ENCODE measurements around the gene HOMER2. TPM values are rescaled to one million over a fixed set of nuclear protein-coding genes. Genes with fewer than 3 reads are reported as not detected.

The HOMER2 gene
- total RNA-seq, 1 donor, result 11.6 TPM

- Histone ChIP-seq H3K4me2 (ENCODE audit: insufficient read depth, low read length) (no peak overlapping the region), H3K9me3 (ENCODE audit: low read depth, low read length) (no peaks in the 10 kb centered on the region), H4K20me1 (ENCODE audit: insufficient read depth, low read length) (no peaks in the 10 kb centered on the region), H3K79me2 (ENCODE audit: insufficient read depth, low read length) (no peaks in the 10 kb centered on the region), H3K27ac (ENCODE audit: low read depth, low read length) (no peak overlapping the region), H3K27me3 (ENCODE audit: insufficient read depth, low read length) (no peaks in the 10 kb centered on the region), H3K36me3 (ENCODE audit: insufficient read depth, low read length) (no peaks in the 10 kb centered on the region), H2AFZ (ENCODE audit: low read length) (no peak overlapping the region), H3K4me3 (ENCODE audit: insufficient read depth, low read length) (no peak overlapping the region), H3K4me1 (ENCODE audit: insufficient read depth, low read length) (no peaks in the 10 kb centered on the region)
- TF ChIP-seq CTCF (IDR thresholded peaks at IDR 0.05; ENCODE audit: extremely low read depth, low read depth, low read length), result no peak
- no peak for DNase-seq (ENCODE audit: insufficient read length, low spot score, missing footprints)
Measured at GRCh38 chr15:82918607-82919230, 33.8 kb downstream of the HOMER2 start.

GRCh38 chr15:82918162-82918561 is 34.4 kb downstream of the HOMER2 start:
- no peak overlapping the region for H3K27ac ChIP-seq (ENCODE audit: low read depth, low read length)
- H3K36me3 ChIP-seq (ENCODE audit: insufficient read depth, low read length), result no peaks in the 10 kb centered on the region

GRCh38 chr15:82917249-82917648 is 35.3 kb downstream of the HOMER2 start:
- Histone ChIP-seq H4K20me1 (ENCODE audit: insufficient read depth, low read length) (no peaks in the 10 kb centered on the region), H3K9me3 (ENCODE audit: low read depth, low read length) (no peaks in the 10 kb centered on the region), H3K4me1 (ENCODE audit: insufficient read depth, low read length) (no peaks in the 10 kb centered on the region), H3K36me3 (ENCODE audit: insufficient read depth, low read length) (no peaks in the 10 kb centered on the region), H3K4me3 (ENCODE audit: insufficient read depth, low read length) (no peak overlapping the region), H3K79me2 (ENCODE audit: insufficient read depth, low read length) (no peaks in the 10 kb centered on the region), H3K27me3 (ENCODE audit: insufficient read depth, low read length) (no peaks in the 10 kb centered on the region), H3K27ac (ENCODE audit: low read depth, low read length) (no peak overlapping the region), H2AFZ (ENCODE audit: low read length) (no peak overlapping the region), H3K4me2 (ENCODE audit: insufficient read depth, low read length) (no peak overlapping the region)
- DNase-seq (ENCODE audit: insufficient read length, low spot score, missing footprints), result no peak
- TF ChIP-seq CTCF (IDR thresholded peaks at IDR 0.05; ENCODE audit: extremely low read depth, low read depth, low read length), result no peak

More at GRCh38 chr15:82918162-82918561, 34.4 kb downstream of the HOMER2 start:
- no peak overlapping the region for H3K4me3 ChIP-seq (ENCODE audit: insufficient read depth, low read length)
- H2AFZ ChIP-seq (ENCODE audit: low read length), result no peak overlapping the region
- H3K27me3 ChIP-seq (ENCODE audit: insufficient read depth, low read length), result no peaks in the 10 kb centered on the region
- H3K4me2 ChIP-seq (ENCODE audit: insufficient read depth, low read length), result no peak overlapping the region
- H3K4me1 ChIP-seq (ENCODE audit: insufficient read depth, low read length), result no peaks in the 10 kb centered on the region
- H4K20me1 ChIP-seq (ENCODE audit: insufficient read depth, low read length), result no peaks in the 10 kb centered on the region
- no peak for DNase-seq (ENCODE audit: insufficient read length, low spot score, missing footprints)
- H3K79me2 ChIP-seq (ENCODE audit: insufficient read depth, low read length), result no peaks in the 10 kb centered on the region
- TF ChIP-seq CTCF (IDR thresholded peaks at IDR 0.05; ENCODE audit: extremely low read depth, low read depth, low read length), result no peak
- H3K9me3 ChIP-seq (ENCODE audit: low read depth, low read length), result no peaks in the 10 kb centered on the region

- H3K79me2 ChIP-seq (ENCODE audit: insufficient read depth, low read length), result no peaks in the 10 kb centered on the region
- DNase-seq (ENCODE audit: insufficient read length, low spot score, missing footprints), result no peak
- H3K9me3 ChIP-seq (ENCODE audit: low read depth, low read length), result no peaks in the 10 kb centered on the region
- no peak overlapping the region for H2AFZ ChIP-seq (ENCODE audit: low read length)
- H3K4me3 ChIP-seq (ENCODE audit: insufficient read depth, low read length), result no peak overlapping the region
- no peaks in the 10 kb centered on the region for H3K4me1 ChIP-seq (ENCODE audit: insufficient read depth, low read length)
- no peaks in the 10 kb centered on the region for H3K27me3 ChIP-seq (ENCODE audit: insufficient read depth, low read length)
- H4K20me1 ChIP-seq (ENCODE audit: insufficient read depth, low read length), result no peaks in the 10 kb centered on the region
- H3K4me2 ChIP-seq (ENCODE audit: insufficient read depth, low read length), result no peak overlapping the region
- H3K27ac ChIP-seq (ENCODE audit: low read depth, low read length), result no peak overlapping the region
- no peaks in the 10 kb centered on the region for H3K36me3 ChIP-seq (ENCODE audit: insufficient read depth, low read length)
- no peak for TF ChIP-seq CTCF (IDR thresholded peaks at IDR 0.05; ENCODE audit: extremely low read depth, low read depth, low read length)
Measured at GRCh38 chr15:82916161-82916952, 36.2 kb downstream of the HOMER2 start.

All from osteoblast (primary cell).